ENCODE data around the gene FOXJ3.

The FOXJ3 gene

DNA sequence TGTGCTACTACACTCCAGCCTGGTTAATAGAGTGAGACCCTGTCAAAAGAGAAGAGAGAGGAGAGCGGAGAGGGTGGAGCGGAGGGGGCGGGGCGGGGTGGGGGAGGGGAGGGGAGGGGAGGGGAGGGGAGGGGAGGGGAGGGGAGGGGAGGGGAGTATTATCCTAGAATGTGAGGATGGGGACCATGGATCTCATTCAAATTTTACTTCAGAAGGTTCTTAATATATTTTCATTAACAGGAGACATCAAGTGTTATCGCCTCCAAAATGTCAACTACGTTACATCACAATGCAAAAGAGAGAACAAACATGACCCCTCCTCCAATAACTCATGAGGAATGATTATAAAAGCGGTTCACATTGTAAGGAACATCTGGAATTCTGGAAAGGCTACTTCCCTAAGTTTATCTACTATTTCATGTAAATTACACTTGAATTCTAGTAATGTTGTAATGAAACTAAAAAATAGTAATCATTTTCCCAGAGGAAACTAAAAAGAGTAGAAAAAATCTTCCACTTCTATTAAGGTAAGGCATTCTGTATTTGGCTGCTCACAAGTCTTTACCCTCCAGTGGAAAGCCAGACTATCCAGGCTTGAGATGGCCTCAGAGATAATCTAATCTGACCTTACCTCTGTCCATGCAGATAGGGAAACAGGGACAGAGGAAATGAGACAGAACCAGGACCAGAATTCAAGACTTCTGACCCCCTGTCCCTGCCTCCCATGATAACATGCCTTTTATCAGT lies 151.7 kb downstream of the FOXJ3 start:
- no peak for DNase-seq

GRCh38 chr1:42181687-42182086 lies 153.3 kb downstream of the FOXJ3 start:
- no peak for DNase-seq

GRCh38 chr1:42179900-42180329 lies 155.1 kb downstream of the FOXJ3 start:
- no peak for DNase-seq

GRCh38 chr1:42179275-42179674 lies 155.8 kb downstream of the FOXJ3 start:
- DNase-seq: no peak

DNA sequence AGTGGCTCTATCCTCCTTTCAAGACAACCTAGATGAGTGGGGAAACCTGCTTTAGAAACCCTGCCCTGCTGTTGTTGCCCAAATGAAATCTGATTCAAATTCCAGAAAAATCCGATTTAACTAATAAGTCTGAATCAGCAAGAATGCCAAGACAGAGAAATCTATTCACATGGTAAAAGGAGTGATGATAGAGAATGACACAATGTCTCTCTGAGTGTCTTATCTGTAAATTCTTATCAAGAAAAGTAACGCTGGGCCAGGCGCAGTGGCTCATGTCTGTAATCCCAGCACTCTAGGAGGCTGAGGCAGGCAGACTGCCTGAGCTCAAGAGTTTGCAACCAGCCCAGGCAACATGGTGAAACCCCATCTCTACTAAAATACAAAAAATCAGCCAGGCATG lies 156.8 kb downstream of the FOXJ3 start:
- no peak for DNase-seq

GRCh38 chr1:42177541-42177981 lies 157.5 kb downstream of the FOXJ3 start:
- peak; percentile 84 for DNase-seq

GRCh38 chr1:42176902-42177519 lies 158.0 kb downstream of the FOXJ3 start:
- peak; percentile 5 for DNase-seq

GRCh38 chr1:42175314-42176054 lies 159.6 kb downstream of the FOXJ3 start:
- DNase-seq: no peak

DNA sequence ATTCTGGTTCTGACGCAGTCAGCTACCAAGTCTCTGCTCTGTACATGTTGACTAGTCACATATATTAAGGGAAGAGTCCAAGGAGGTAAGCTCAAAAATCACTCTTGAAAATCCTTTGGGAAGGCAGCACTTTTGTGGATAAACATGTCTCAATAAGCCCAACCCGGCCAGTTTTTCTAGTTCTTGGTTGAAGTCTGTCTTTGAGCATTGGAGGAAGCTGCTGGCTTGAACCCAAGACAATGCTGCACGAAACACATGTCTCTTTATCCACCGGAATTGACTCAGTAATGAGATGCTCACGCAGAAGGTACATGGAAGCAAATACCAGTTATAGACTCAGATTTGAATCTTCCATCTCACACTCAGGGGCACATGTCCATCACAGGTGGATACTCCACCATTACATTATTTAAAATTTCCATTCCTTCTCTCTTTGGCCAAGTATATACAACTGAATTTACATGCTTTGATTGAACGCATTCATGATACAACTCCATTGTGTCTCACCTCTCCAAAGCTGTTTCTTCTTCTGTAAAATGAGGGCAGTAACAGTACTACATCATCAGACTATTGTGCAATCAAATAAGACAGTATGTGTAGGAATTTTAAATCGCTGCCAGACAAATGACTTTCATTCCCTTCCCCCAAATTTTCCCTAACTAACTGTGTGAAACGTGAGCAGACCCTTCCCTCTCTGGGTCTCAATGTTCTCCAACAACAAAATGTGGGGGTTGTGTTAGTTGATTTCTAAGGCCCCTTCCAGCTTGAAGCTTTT lies 160.9 kb downstream of the FOXJ3 start:
- no peak for DNase-seq

DNA sequence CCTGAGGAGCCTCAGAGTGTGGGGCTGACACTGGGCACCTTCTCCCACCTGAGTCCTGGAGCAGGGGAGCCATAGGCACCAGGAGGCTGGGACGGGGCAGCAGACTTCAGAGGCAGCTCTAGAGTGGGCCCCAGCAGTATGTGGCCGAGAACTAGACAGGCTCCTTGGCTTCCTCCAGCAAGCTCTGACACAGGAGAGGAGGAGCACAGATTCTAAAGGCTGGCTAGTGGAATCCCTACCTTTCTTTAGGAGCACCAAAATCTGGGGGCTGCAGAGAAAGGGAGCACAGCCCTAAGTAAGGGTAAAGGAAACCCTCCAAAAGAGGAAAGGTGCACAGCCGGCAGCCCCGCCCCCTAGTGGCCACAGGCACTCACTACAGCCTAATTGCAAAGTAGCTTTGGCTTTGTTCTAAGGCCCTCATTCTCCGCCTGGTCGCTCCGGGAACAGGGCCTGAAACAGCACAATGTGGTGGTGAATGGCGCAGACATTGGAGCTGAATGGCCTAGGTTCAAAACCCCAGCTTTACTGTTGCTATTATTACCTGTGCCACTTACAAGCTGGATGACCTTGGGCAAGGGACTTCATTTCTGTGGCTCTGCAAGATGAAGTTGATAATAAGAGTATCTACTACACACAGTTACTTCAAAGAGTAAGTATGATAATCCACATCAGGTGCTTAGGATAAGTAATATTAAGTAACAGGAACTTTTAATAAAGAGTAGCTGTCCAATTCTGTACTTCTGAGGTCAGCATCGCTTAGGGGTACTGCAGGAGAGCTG lies 161.7 kb downstream of the FOXJ3 start:
- DNase-seq: peak; percentile 25

- no peak for DNase-seq
Observed at GRCh38 chr1:42172381-42173133, 162.5 kb downstream of the FOXJ3 start.

- no peak for DNase-seq
Observed at GRCh38 chr1:42171679-42172266, 163.3 kb downstream of the FOXJ3 start.

- no peak for DNase-seq
Observed at GRCh38 chr1:42170779-42171621, 164.0 kb downstream of the FOXJ3 start.

GRCh38 chr1:42168763-42169162 lies 166.3 kb downstream of the FOXJ3 start:
- peak; percentile 36 for DNase-seq

DNA sequence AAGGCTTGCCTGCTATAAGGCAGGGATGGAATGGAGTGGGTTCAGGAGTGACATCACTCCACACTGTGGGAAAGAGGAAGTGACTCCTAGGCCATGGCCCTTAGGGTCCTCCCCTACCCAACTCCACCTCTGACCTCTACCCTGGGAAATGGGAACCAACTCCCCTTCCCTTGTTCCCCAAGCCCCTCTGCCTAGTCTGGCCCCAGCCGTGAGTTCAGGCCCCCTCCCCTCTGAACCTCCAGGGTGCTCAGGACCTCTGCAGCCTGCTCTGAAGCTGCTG lies 166.7 kb downstream of the FOXJ3 start:
- DNase-seq: no peak

GRCh38 chr1:42167611-42168390 lies 167.2 kb downstream of the FOXJ3 start:
- DNase-seq: no peak

- DNase-seq: no peak
Observed at GRCh38 chr1:42165511-42166210, 169.4 kb downstream of the FOXJ3 start.

- no peak for DNase-seq
Observed at GRCh38 chr1:42164551-42165420, 170.2 kb downstream of the FOXJ3 start, which contains the start of gene GUCA2A. Gene GUCA2A (minus strand): TSS chr1:42164745. CDS start chr1:42164712, 33 bp downstream.

Data from NCI-H446 treated with DMSO at 0.1 percent for 48 hours (cell line).